OCI-LY1 (cell line): Measurements from ENCODE around the gene NR2F1.

ENCODE experiments used
- EZH2 ChIP-seq: fragments of 200-600 bp; sonication (generic), shearing (Covaris generic); IDR thresholded peaks from 2 replicates; pipeline ENCODE4 v1.8.0; 2017; ENCODE audit warnings: borderline replicate concordance, mixed run types, mild to moderate bottlenecking, antibody characterized with exemption, low read length, moderate library complexity, mixed read lengths
- TF ChIP-seq, protein P1 (sequence below): fragments of 200-600 bp; sonication (generic), shearing (Covaris generic); IDR thresholded peaks from 2 replicates; pipeline ENCODE4 v1.5.1; 2017; ENCODE audit warnings: mild to moderate bottlenecking, antibody characterized with exemption, low read length, moderate library complexity, mixed read lengths

DNA sequence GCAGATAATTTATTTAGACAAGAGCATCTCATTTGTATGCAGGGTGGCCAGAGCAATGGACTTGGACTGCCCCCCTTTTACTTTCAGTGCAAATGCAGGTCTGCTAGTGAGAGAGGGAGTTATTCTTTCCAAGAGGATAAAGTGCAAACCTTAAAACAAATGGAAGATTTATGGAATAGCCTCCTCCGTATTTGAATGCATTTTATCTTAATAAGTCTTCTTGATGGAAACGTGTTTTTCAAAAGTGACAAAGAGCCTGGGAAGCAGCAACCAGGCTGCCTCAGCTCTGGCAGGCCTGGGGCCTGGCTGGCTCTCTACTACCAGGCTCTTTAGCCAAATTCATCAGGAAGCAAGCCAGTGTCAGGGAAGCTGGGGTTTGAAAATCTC is 6.8 kb downstream of the NR2F1 start:
- TF ChIP-seq, protein P1, sequence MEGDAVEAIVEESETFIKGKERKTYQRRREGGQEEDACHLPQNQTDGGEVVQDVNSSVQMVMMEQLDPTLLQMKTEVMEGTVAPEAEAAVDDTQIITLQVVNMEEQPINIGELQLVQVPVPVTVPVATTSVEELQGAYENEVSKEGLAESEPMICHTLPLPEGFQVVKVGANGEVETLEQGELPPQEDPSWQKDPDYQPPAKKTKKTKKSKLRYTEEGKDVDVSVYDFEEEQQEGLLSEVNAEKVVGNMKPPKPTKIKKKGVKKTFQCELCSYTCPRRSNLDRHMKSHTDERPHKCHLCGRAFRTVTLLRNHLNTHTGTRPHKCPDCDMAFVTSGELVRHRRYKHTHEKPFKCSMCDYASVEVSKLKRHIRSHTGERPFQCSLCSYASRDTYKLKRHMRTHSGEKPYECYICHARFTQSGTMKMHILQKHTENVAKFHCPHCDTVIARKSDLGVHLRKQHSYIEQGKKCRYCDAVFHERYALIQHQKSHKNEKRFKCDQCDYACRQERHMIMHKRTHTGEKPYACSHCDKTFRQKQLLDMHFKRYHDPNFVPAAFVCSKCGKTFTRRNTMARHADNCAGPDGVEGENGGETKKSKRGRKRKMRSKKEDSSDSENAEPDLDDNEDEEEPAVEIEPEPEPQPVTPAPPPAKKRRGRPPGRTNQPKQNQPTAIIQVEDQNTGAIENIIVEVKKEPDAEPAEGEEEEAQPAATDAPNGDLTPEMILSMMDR, result no peak
- TF ChIP-seq EZH2, result no peak
